Measurements from ENCODE around the gene MAP6.

The MAP6 gene

DNA sequence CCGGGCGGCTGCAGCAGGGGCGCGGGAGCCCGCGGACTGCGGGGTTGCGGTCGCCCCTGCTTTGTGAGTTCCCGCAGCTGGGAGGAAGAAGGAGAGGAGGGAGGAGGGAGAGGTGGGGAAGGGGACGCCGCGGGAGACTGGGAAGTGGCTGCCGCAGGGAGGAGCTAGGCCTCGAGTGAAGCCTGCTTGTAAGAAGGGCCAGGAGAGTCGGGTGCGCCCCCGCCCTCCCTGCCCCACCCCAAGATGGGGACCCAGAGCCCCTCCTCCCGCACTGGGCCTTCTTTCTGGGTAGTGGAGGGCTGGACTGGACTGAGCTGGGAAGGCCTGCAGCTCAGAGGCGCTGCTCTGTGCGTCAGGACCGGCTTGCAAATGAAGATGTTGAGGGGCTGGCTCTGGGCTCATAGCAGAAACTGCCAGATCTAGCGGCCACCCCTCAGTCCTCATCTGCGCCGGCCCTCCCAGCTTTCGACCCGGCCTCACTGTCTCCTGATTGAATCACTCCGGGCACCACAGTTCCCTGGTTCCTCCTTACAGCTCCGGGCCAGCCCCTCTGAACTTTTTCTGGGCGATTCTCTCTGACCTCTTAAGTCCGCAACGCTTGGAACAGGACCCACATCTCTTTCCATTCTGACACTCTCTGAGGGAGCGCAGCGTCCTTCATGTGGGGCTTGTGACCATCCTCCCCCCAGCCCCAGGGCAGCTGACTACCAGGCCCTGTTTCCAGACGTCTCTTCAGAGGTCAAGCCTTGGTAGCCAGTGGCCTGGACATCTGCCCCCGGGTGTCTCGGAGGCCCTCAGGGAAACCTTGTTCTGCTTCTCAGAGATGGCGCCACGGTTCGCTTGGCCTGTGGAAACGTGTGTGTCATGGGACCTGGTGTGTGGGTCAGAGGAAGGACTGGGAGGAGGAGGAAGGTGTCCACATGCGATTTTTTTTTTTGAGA, 84.8 kb downstream of the MAP6 start:
- no peaks in the 10 kb centered on the region for H3K36me3 ChIP-seq (ENCODE audit: control insufficient read depth, insufficient read depth, low read length)
- peak overlapping the region; percentile 63 for H3K4me3 ChIP-seq (ENCODE audit: low read length)
- peaks cover 12% of the 10 kb centered on the region for H3K27me3 ChIP-seq (ENCODE audit: control insufficient read depth, insufficient read depth, low read length)
- no peaks in the 10 kb centered on the region for H3K9me3 ChIP-seq (ENCODE audit: control insufficient read depth, low read length)
- H3K4me1 ChIP-seq (ENCODE audit: control insufficient read depth, insufficient read depth, low read length), result peaks cover 11% of the 10 kb centered on the region
- peak overlapping the region; percentile 82 for H3K9ac ChIP-seq (ENCODE audit: low read length)

DNA sequence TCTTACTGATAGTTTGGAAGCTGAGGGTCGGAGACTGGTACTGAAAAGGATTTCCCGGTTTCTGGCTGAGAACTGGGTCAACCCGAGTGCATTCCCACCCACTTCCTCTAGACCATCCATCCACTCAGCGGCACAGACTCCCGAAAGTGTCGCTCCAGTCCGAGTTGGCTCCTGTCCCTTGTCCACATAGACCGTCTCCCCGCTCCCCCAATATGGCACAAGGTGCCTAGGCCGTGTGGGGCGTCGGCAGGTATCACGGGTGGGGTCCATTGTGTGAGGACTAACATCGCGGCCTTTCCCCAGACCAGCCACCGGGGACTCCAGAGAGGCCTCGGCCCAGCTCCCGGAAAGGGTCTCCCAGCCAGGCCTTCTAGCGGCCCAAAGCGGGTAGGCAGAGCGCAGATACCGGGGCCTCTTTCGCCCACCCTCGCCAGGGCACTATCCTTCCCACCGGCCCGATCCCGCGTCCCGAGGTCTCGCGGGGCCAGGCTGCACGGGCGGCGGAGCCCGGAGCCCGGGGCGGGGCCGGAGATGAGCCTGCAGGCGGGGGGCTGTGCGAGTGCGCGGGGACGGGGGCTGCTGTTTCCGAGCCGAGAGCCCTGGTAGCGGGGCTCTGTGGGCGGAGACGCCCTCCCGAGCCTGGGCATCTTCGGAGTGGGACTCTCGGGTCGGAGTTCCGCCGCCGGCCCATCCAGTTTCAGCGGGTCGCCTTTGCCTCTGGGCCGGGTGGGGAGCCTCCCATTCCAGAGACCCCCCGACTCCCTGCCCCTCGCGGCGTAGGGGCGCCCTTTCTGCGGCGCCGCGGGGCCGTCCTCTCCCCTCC, 85.7 kb downstream of the MAP6 start:
- peak overlapping the region; percentile 82 for H3K9ac ChIP-seq (ENCODE audit: low read length)
- H3K27me3 ChIP-seq (ENCODE audit: control insufficient read depth, insufficient read depth, low read length), result peaks cover 12% of the 10 kb centered on the region
- peak overlapping the region; percentile 63 for H3K4me3 ChIP-seq (ENCODE audit: low read length)
- H3K9me3 ChIP-seq (ENCODE audit: control insufficient read depth, low read length), result no peaks in the 10 kb centered on the region
- H3K4me1 ChIP-seq (ENCODE audit: control insufficient read depth, insufficient read depth, low read length), result peaks cover 11% of the 10 kb centered on the region
- H3K36me3 ChIP-seq (ENCODE audit: control insufficient read depth, insufficient read depth, low read length), result no peaks in the 10 kb centered on the region

DNA sequence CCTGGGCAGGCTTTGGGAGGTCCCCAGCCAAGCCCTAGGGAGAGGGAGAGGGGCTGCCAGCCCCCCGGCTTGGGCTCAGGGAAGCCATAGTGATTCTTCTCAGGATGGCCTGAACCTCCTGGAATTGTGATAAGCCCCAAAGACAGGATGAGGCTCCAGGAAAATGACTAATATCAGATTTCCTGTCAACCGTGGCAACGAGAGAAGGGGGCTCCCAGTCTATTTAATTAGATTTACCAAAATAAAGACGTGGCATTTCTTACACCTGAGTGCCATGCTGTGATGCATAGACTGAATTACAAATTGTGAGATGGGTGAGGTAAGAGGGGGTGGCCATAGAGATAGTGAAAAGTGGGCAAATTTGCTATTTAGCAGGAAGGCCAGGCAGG, 86.3 kb downstream of the MAP6 start:
- Histone ChIP-seq H3K9me3 (ENCODE audit: control insufficient read depth, low read length) (no peaks in the 10 kb centered on the region), H3K4me1 (ENCODE audit: control insufficient read depth, insufficient read depth, low read length) (peaks cover 11% of the 10 kb centered on the region), H3K36me3 (ENCODE audit: control insufficient read depth, insufficient read depth, low read length) (no peaks in the 10 kb centered on the region), H3K9ac (ENCODE audit: low read length) (peak overlapping the region; percentile 82), H3K27me3 (ENCODE audit: control insufficient read depth, insufficient read depth, low read length) (peaks cover 12% of the 10 kb centered on the region), H3K4me3 (ENCODE audit: low read length) (peak overlapping the region; percentile 63)

DNA sequence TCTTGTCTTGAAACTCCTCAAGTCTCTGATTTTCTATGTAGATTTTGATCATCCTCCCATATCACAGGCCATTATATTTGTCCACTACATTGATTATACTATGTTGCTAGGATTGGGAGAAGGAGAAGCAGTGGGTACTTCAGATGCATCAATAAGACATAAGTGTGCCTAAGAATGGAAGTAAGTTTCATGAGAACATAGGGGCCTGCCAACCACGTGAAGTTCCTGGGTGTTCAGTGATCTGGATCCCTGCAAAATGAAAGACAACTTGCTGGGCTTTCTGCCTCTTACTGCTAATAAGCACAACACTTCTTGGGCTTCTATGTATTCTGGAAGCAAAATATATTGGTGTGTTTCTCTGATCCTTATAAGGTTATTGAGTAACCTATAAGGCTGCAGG, 89.0 kb downstream of the MAP6 start:
- Histone ChIP-seq H3K9me3 (ENCODE audit: control insufficient read depth, low read length) (no peaks in the 10 kb centered on the region), H3K36me3 (ENCODE audit: control insufficient read depth, insufficient read depth, low read length) (no peaks in the 10 kb centered on the region), H3K9ac (ENCODE audit: low read length) (no peak overlapping the region), H3K27me3 (ENCODE audit: control insufficient read depth, insufficient read depth, low read length) (peaks cover 12% of the 10 kb centered on the region), H3K4me1 (ENCODE audit: control insufficient read depth, insufficient read depth, low read length) (peaks cover 18% of the 10 kb centered on the region), H3K4me3 (ENCODE audit: low read length) (no peak overlapping the region)

DNA sequence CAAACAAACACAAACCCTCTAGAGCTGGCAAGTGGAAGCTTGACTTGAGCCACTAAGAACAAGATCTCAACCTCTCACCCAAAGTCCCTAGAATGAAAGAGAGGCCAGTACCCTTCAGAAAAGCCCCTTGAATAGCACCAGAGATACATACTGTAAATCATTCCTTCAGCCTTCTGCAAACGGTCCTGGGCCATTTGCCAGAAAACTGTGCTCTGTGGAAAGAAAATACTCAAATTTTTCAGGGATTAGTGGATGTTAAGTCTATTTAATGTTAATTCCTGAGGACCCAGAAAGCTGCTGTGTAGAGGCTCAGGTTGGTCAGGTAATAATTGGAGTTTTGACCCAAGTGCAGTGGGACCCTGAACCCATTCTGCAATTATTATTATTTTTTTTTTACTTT, 89.9 kb downstream of the MAP6 start:
- no peaks in the 10 kb centered on the region for H3K9me3 ChIP-seq (ENCODE audit: control insufficient read depth, low read length)
- H3K36me3 ChIP-seq (ENCODE audit: control insufficient read depth, insufficient read depth, low read length), result no peaks in the 10 kb centered on the region
- H3K4me3 ChIP-seq (ENCODE audit: low read length), result no peak overlapping the region
- peaks cover 12% of the 10 kb centered on the region for H3K27me3 ChIP-seq (ENCODE audit: control insufficient read depth, insufficient read depth, low read length)
- H3K4me1 ChIP-seq (ENCODE audit: control insufficient read depth, insufficient read depth, low read length), result peaks cover 14% of the 10 kb centered on the region
- H3K9ac ChIP-seq (ENCODE audit: low read length), result no peak overlapping the region

DNA sequence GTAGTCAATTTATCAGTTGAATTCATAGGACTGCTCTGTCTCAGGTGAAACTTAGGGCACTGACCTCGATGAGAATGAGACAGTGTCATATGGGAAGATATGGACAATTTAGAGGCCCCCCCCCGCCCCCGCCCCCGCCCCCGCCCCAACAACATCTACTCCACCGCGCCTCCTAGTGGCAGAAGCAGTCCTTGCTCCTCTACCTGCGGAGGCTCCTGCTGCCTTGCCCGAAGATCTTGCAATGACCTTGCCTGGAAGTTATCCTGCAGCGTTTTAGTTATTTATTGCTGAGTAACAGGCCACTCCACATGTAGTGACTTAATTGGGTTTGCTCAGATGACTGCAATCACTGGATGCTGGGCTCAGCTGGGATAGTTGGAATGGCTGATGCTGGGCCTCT, 91.6 kb downstream of the MAP6 start:
- Histone ChIP-seq H3K9me3 (ENCODE audit: control insufficient read depth, low read length) (no peaks in the 10 kb centered on the region), H3K4me3 (ENCODE audit: low read length) (no peak overlapping the region), H3K4me1 (ENCODE audit: control insufficient read depth, insufficient read depth, low read length) (peaks cover 7% of the 10 kb centered on the region)

DNA sequence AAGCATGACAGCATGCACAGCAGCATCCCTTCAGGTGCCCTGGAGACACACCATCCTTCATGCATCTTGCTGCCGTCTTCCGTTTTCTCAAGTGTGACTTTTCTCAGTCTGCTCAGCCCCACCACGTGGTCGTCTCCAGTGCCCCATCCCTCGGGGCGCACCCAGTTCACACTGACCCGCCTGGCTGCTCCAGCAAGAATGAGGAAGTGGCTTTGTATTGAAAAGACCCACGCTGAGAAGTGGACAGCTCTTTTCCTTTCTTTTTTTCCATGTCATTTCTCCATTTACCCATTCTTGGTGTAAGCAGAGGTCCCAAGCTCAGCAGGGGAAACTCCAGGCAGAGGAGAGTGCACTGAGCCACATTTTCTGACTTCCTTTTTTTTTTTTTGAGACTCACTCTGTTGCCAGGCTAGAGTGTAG, 92.3 kb downstream of the MAP6 start:
- H3K9me3 ChIP-seq (ENCODE audit: control insufficient read depth, low read length), result no peaks in the 10 kb centered on the region
- peaks cover 7% of the 10 kb centered on the region for H3K4me1 ChIP-seq (ENCODE audit: control insufficient read depth, insufficient read depth, low read length)
- no peak overlapping the region for H3K9ac ChIP-seq (ENCODE audit: low read length)
- H3K36me3 ChIP-seq (ENCODE audit: control insufficient read depth, insufficient read depth, low read length), result peaks cover 5% of the 10 kb centered on the region
- no peak overlapping the region for H3K4me3 ChIP-seq (ENCODE audit: low read length)
- H3K27me3 ChIP-seq (ENCODE audit: control insufficient read depth, insufficient read depth, low read length), result no peaks in the 10 kb centered on the region

More for the DNA sequence above, 91.6 kb downstream of the MAP6 start:
- H3K36me3 ChIP-seq (ENCODE audit: control insufficient read depth, insufficient read depth, low read length), result peaks cover 1% of the 10 kb centered on the region
- peaks cover 3% of the 10 kb centered on the region for H3K27me3 ChIP-seq (ENCODE audit: control insufficient read depth, insufficient read depth, low read length)
- no peak overlapping the region for H3K9ac ChIP-seq (ENCODE audit: low read length)

DNA sequence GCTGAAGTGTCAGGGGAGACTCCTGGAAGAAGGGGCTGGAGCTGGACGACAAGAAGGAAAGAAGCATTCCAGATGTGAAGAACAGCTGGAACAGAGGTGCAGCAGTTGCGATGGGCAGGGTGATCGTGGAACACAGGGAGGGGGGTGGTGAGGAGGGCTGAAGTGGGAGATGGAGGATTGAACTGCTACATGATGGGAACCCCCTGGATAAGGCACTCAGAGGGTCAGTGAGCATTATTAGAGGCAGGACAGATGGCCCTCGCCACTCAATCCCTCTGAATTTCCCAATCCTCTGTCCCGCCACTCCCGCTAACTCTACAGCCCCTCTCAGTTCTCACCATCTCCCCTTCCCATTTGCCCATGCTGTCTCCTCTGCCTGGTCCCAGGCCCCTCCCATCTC, 92.8 kb downstream of the MAP6 start:
- no peaks in the 10 kb centered on the region for H3K9me3 ChIP-seq (ENCODE audit: control insufficient read depth, low read length)
- peaks cover 7% of the 10 kb centered on the region for H3K4me1 ChIP-seq (ENCODE audit: control insufficient read depth, insufficient read depth, low read length)
- H3K4me3 ChIP-seq (ENCODE audit: low read length), result no peak overlapping the region
- no peaks in the 10 kb centered on the region for H3K27me3 ChIP-seq (ENCODE audit: control insufficient read depth, insufficient read depth, low read length)
- peaks cover 10% of the 10 kb centered on the region for H3K36me3 ChIP-seq (ENCODE audit: control insufficient read depth, insufficient read depth, low read length)
- no peak overlapping the region for H3K9ac ChIP-seq (ENCODE audit: low read length)

DNA sequence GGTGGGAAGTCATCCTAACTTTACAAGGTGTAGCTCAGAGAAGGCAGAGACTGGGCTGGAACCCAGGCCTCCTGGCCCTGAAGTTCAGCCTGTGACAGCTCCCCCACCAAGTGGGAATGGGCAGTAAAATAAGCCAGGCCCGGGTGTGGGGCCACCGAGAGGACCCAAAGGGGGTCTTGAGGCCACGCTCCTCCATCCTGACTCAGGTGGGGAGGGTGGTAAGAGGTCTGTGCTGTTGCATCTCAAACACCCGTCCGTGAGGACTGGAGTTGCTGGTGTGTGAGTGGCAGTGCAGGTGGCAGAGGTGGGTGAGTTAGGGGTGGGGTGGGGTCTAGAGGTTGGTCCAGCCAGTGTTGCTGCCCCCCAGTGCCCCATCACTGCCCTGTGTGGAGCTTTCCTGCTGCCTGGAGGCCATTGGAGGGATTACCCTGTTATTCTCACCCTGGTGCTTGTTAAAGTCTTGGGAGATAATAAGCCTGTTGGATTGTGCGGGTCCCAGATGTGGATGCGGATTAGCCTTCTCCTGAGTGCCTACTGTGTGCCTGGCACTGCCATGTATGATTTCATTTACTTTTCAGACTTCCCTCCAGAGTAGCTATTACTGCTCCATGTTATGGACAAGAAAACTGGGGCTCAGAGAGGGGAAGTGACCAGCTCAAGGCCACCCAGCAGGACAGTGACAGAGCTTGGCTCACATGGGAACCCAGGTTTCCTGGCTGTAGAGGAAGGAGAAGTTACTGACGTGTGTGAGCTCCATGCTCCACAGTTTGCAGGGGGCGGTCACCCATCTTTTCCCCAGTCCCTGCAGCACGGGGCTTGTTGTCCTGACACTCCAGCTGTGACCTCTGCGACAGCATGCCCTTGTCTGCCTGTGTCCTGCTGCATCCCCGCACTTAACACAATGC, 93.9 kb downstream of the MAP6 start:
- H3K4me3 ChIP-seq (ENCODE audit: low read length), result no peak overlapping the region
- no peak overlapping the region for H3K9ac ChIP-seq (ENCODE audit: low read length)
- H3K27me3 ChIP-seq (ENCODE audit: control insufficient read depth, insufficient read depth, low read length), result no peaks in the 10 kb centered on the region
- peaks cover 14% of the 10 kb centered on the region for H3K36me3 ChIP-seq (ENCODE audit: control insufficient read depth, insufficient read depth, low read length)
- H3K9me3 ChIP-seq (ENCODE audit: control insufficient read depth, low read length), result no peaks in the 10 kb centered on the region
- peaks cover 7% of the 10 kb centered on the region for H3K4me1 ChIP-seq (ENCODE audit: control insufficient read depth, insufficient read depth, low read length)

DNA sequence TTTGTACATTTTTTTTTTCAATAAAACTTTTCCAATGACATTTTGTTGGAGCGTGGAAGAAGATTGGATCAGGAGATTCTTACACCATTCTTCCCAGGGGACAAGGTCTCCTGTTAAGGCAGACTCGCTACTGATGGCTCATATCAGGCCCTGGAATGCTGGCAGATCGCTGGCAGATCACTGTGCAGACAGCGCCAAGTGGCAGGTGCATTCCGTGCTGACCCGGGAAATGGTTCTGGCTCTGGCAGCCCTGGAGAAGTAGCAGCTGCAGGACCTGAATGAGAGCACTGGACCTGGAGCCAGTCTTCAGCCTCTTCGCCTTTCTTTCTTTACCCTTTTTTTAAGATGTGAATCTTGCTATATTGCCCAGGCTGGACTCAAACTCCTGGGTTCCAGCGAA, 96.1 kb downstream of the MAP6 start:
- Histone ChIP-seq H3K27me3 (ENCODE audit: control insufficient read depth, insufficient read depth, low read length) (no peaks in the 10 kb centered on the region), H3K9me3 (ENCODE audit: control insufficient read depth, low read length) (no peaks in the 10 kb centered on the region), H3K4me3 (ENCODE audit: low read length) (no peak overlapping the region), H3K36me3 (ENCODE audit: control insufficient read depth, insufficient read depth, low read length) (peaks cover 23% of the 10 kb centered on the region), H3K4me1 (ENCODE audit: control insufficient read depth, insufficient read depth, low read length) (peaks cover 7% of the 10 kb centered on the region), H3K9ac (ENCODE audit: low read length) (no peak overlapping the region)

DNA sequence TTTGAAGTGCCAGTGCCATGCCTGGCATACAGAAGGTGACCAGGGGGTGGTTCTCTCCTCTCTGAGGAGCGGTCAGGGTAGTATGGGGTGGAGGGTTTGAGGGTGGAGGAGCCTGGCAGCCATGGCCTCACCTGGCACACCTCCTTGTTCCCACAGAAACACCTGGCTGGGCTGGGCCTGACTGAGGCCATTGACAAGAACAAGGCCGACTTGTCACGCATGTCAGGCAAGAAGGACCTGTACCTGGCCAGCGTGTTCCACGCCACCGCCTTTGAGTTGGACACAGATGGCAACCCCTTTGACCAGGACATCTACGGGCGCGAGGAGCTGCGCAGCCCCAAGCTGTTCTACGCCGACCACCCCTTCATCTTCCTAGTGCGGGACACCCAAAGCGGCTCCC, 97.2 kb downstream of the MAP6 start:
- peaks cover 2% of the 10 kb centered on the region for H3K4me1 ChIP-seq (ENCODE audit: control insufficient read depth, insufficient read depth, low read length)
- no peaks in the 10 kb centered on the region for H3K9me3 ChIP-seq (ENCODE audit: control insufficient read depth, low read length)
- peaks cover 27% of the 10 kb centered on the region for H3K36me3 ChIP-seq (ENCODE audit: control insufficient read depth, insufficient read depth, low read length)
- no peak overlapping the region for H3K4me3 ChIP-seq (ENCODE audit: low read length)
- H3K9ac ChIP-seq (ENCODE audit: low read length), result no peak overlapping the region
- no peaks in the 10 kb centered on the region for H3K27me3 ChIP-seq (ENCODE audit: control insufficient read depth, insufficient read depth, low read length)

All from mucosa of stomach (tissue), 1 donor.